Erythroblast (primary cell): Measurements from ENCODE around the gene ZNF165.
A peak's percentile ranks its signal among the peaks of the same experiment; 100 is the strongest.

Source experiments
- DNase-seq, 2 experiments: peaks; one replicate each; lab custom pipeline; 2025; lab: John Stamatoyannopoulos, UW
- GATA1 ChIP-seq: IDR thresholded peaks from 2 replicates; pipeline ENCODE4 v1.6.1; 2011; ENCODE audit warnings: low read depth, mild to moderate bottlenecking, control low read depth, low read length, moderate library complexity
- POLR2A ChIP-seq: IDR thresholded peaks from 2 replicates; pipeline ENCODE4 v1.6.1; 2011; ENCODE audit warnings: mild to moderate bottlenecking, low read length

Gene ZNF165

GRCh38 chr6:28104392-28105244 is 24.2 kb downstream of the ZNF165 start:
- TF ChIP-seq GATA1 (no peak), POLR2A (peak; percentile 98)
- peak; percentile 90 to 91 for DNase-seq

GRCh38 chr6:28105245-28105639 is 24.9 kb downstream of the ZNF165 start:
- TF ChIP-seq GATA1: no peak
- TF ChIP-seq POLR2A: no peak
- DNase-seq: peak; percentile 47 to 54

GRCh38 chr6:28107506-28107905 is 27.1 kb downstream of the ZNF165 start:
- TF ChIP-seq POLR2A (no peak), GATA1 (no peak)
- no peak for DNase-seq

GRCh38 chr6:28111964-28112363 is 31.6 kb downstream of the ZNF165 start:
- TF ChIP-seq GATA1: no peak
- TF ChIP-seq POLR2A: no peak
- no peak for DNase-seq

GRCh38 chr6:28115799-28116198 is 35.4 kb downstream of the ZNF165 start:
- TF ChIP-seq POLR2A (no peak), GATA1 (no peak)

GRCh38 chr6:28117386-28118050 is 37.1 kb downstream of the ZNF165 start:
- DNase-seq: no peak
- TF ChIP-seq GATA1 (no peak), POLR2A (no peak)

More at GRCh38 chr6:28115799-28116198, 35.4 kb downstream of the ZNF165 start:
- DNase-seq: no peak

- no peak for TF ChIP-seq GATA1
- no peak for TF ChIP-seq POLR2A
Measured at GRCh38 chr6:28118217-28118616, 37.8 kb downstream of the ZNF165 start.

GRCh38 chr6:28121876-28122275 is 41.5 kb downstream of the ZNF165 start:
- DNase-seq: no peak
- TF ChIP-seq GATA1: no peak
- peak; percentile 41 for TF ChIP-seq POLR2A

More at GRCh38 chr6:28118217-28118616, 37.8 kb downstream of the ZNF165 start:
- no peak for DNase-seq

- peak; percentile 36 for TF ChIP-seq POLR2A
- peak; percentile 42 to 80 for DNase-seq
Measured at GRCh38 chr6:28122283-28122682, 41.9 kb downstream of the ZNF165 start.

GRCh38 chr6:28124350-28124970 is 44.1 kb downstream of the ZNF165 start, which contains the start of gene ZSCAN16:
ZSCAN16 (plus strand) TSS chr6:28124609; CDS start chr6:28125444, 835 bp downstream.
- TF ChIP-seq GATA1 (no peak), POLR2A (peak; percentile 91)
- DNase-seq: peak; percentile 89

- TF ChIP-seq GATA1 (no peak), POLR2A (no peak)
- DNase-seq: no peak
Measured at GRCh38 chr6:28124971-28125353, 44.6 kb downstream of the ZNF165 start.

GRCh38 chr6:28125401-28125800 is 45.0 kb downstream of the ZNF165 start:
- no peak for TF ChIP-seq GATA1
- no peak for TF ChIP-seq POLR2A
- DNase-seq: no peak

- DNase-seq: peak; percentile 50 to 57
- no peak for TF ChIP-seq POLR2A
- TF ChIP-seq GATA1: no peak
Measured at GRCh38 chr6:28134015-28134414, 53.6 kb downstream of the ZNF165 start.

- no peak for TF ChIP-seq GATA1
- no peak for TF ChIP-seq POLR2A
- DNase-seq: peak in 1 of 2 experiments; percentile 7
Measured at GRCh38 chr6:28134716-28135115, 54.3 kb downstream of the ZNF165 start.
